ENCODE data around the gene FHIT.

FHIT gene

GRCh38 chr3:60758171-60758570 is 493.1 kb downstream of the FHIT start:
- no peak for TF ChIP-seq CTCF (conservative IDR thresholded peaks at IDR 0.05; ENCODE audit: low read depth, low read length)
- no peak for DNase-seq (ENCODE audit: low read depth)
- no peak overlapping the region for H3K4me3 ChIP-seq (ENCODE audit: low read depth, low read length)

GRCh38 chr3:60757724-60758123 is 493.5 kb downstream of the FHIT start:
- DNase-seq (ENCODE audit: low read depth) = no peak
- no peak overlapping the region for H3K4me3 ChIP-seq (ENCODE audit: low read depth, low read length)
- no peak for TF ChIP-seq CTCF (conservative IDR thresholded peaks at IDR 0.05; ENCODE audit: low read depth, low read length)

GRCh38 chr3:60756241-60757030 is 494.8 kb downstream of the FHIT start:
- TF ChIP-seq CTCF (conservative IDR thresholded peaks at IDR 0.05; ENCODE audit: low read depth, low read length) = no peak
- DNase-seq (ENCODE audit: low read depth) = no peak

GRCh38 chr3:60755094-60755493 is 496.2 kb downstream of the FHIT start:
- no peak overlapping the region for H3K4me3 ChIP-seq (ENCODE audit: low read depth, low read length)
- DNase-seq (ENCODE audit: low read depth) = no peak
- peak; percentile 32 for TF ChIP-seq CTCF (conservative IDR thresholded peaks at IDR 0.05; ENCODE audit: low read depth, low read length)

More at GRCh38 chr3:60756241-60757030, 494.8 kb downstream of the FHIT start:
- H3K4me3 ChIP-seq (ENCODE audit: low read depth, low read length) = no peak overlapping the region

GRCh38 chr3:60754617-60755016 is 496.6 kb downstream of the FHIT start:
- no peak for DNase-seq (ENCODE audit: low read depth)
- no peak overlapping the region for H3K4me3 ChIP-seq (ENCODE audit: low read depth, low read length)
- TF ChIP-seq CTCF (conservative IDR thresholded peaks at IDR 0.05; ENCODE audit: low read depth, low read length) = no peak

DNA sequence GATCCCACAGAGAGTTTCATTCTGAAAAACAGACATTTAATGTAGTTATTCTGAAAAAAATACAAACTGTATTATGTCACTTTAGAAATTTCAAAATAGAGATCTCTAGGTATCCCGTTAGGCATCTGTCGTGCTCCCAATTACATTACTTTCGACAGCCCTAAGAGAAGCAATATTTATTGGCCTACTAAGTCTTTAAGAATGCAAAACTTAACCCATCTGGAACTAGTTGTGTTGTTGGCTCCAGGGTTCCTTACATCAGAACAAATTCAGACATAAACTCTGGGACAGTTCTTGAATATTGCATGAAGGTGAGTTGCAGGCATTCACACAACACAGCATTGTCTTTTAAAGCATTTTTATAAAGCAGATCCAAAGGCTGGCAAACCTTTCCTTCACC is 498.4 kb downstream of the FHIT start:
- no peak for TF ChIP-seq CTCF (conservative IDR thresholded peaks at IDR 0.05; ENCODE audit: low read depth, low read length)
- no peak for DNase-seq (ENCODE audit: low read depth)
- H3K4me3 ChIP-seq (ENCODE audit: low read depth, low read length) = no peak overlapping the region
